ENCODE data around the gene DMD. TPM values are rescaled to one million over a fixed set of nuclear protein-coding genes. Genes with fewer than 3 reads are reported as not detected.

DMD gene
- total RNA-seq, 1 experiment from 2014 or later: 2.2 TPM

- H3K9me3 ChIP-seq (ENCODE audit: control insufficient read depth, insufficient read depth, low read depth, low read length): no peaks in the 10 kb centered on the region
- CTCF ChIA-PET: no interaction called here
- no peak for DNase-seq (ENCODE audit: low read depth, low spot score)
- H3K4me1 ChIP-seq (ENCODE audit: control insufficient read depth, insufficient read depth, low read length): no peaks in the 10 kb centered on the region
- POLR2A ChIA-PET: no interaction called here
- BruUV-seq (replicated peaks): no TSS peak
- H3K27ac ChIP-seq (ENCODE audit: low read length): no peak overlapping the region
- H3K27me3 ChIP-seq (ENCODE audit: control insufficient read depth, insufficient read depth, low read length): no peaks in the 10 kb centered on the region
- no peak overlapping the region for H3K4me3 ChIP-seq (ENCODE audit: low read depth in 2 of 2, low read length in 2 of 2)
- in situ Hi-C loops (cut with HindIII; ENCODE audit: low pct_unique_long_range_greater_than_20kb, low sequenced_read_pairs): no loop called here
- TF ChIP-seq POLR2AphosphoS5 (IDR thresholded peaks at IDR 0.05; ENCODE audit: low read depth, low read length) (no peak), REST (IDR thresholded peaks at IDR 0.05; ENCODE audit: insufficient read depth in 1 of 2, low read depth in 2 of 2, low read length in 1 of 2) (no peak), SIN3A (IDR thresholded peaks at IDR 0.05; ENCODE audit: borderline replicate concordance, insufficient read depth, low read depth, low read length) (no peak), TCF7L2 (IDR thresholded peaks at IDR 0.05; ENCODE audit: low read depth, low read length) (no peak)
- TF ChIP-seq, protein P1, sequence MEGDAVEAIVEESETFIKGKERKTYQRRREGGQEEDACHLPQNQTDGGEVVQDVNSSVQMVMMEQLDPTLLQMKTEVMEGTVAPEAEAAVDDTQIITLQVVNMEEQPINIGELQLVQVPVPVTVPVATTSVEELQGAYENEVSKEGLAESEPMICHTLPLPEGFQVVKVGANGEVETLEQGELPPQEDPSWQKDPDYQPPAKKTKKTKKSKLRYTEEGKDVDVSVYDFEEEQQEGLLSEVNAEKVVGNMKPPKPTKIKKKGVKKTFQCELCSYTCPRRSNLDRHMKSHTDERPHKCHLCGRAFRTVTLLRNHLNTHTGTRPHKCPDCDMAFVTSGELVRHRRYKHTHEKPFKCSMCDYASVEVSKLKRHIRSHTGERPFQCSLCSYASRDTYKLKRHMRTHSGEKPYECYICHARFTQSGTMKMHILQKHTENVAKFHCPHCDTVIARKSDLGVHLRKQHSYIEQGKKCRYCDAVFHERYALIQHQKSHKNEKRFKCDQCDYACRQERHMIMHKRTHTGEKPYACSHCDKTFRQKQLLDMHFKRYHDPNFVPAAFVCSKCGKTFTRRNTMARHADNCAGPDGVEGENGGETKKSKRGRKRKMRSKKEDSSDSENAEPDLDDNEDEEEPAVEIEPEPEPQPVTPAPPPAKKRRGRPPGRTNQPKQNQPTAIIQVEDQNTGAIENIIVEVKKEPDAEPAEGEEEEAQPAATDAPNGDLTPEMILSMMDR (IDR thresholded peaks at IDR 0.05): no peak
- no peak for ATAC-seq
- no peaks in the 10 kb centered on the region for H3K36me3 ChIP-seq (ENCODE audit: control insufficient read depth, insufficient read depth, low read length)
- intact Hi-C loops (cut with micrococcal nuclease; ENCODE audit: unreplicated experiment): no loop called here
Observed at GRCh38 chrX:31115398-31115797, 2096.0 kb downstream of the DMD start.

DNA sequence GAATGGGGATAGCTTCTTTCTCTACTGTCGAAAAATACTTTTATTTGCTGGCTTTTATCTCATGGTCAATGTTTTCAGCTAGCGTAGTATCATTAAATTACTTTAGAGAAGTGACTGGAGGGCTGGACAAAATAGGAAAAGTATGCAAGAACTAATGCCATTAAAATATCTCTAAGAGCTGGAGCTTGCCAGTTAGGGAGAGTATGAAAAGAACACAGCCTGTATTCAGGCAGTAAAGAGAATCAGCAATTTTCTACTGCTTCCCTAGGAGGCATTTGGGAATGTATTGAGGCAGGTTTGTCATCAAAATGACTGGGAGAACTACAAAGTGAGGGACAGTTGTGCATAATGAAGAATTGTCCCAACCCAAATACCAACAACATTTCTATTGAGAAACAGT lies 2096.5 kb downstream of the DMD start:
- ChIA-PET CTCF (no interaction called here), POLR2A (no interaction called here)
- no peaks in the 10 kb centered on the region for H3K36me3 ChIP-seq (ENCODE audit: control insufficient read depth, insufficient read depth, low read length)
- TF ChIP-seq REST (IDR thresholded peaks at IDR 0.05; ENCODE audit: insufficient read depth in 1 of 2, low read depth in 2 of 2, low read length in 1 of 2): no peak
- TF ChIP-seq TCF7L2 (IDR thresholded peaks at IDR 0.05; ENCODE audit: low read depth, low read length): no peak
- TF ChIP-seq, protein P1 (IDR thresholded peaks at IDR 0.05): no peak
- no TSS peak for BruUV-seq (replicated peaks)
- no peaks in the 10 kb centered on the region for H3K4me1 ChIP-seq (ENCODE audit: control insufficient read depth, insufficient read depth, low read length)
- H3K27me3 ChIP-seq (ENCODE audit: control insufficient read depth, insufficient read depth, low read length): no peaks in the 10 kb centered on the region
- DNase-seq (ENCODE audit: low read depth, low spot score) (no peak), ATAC-seq (no peak)
- H3K9me3 ChIP-seq (ENCODE audit: control insufficient read depth, insufficient read depth, low read depth, low read length): no peaks in the 10 kb centered on the region
- in situ Hi-C loops (cut with HindIII; ENCODE audit: low pct_unique_long_range_greater_than_20kb, low sequenced_read_pairs) (no loop called here), intact Hi-C loops (cut with micrococcal nuclease; ENCODE audit: unreplicated experiment) (no loop called here)
- no peak overlapping the region for H3K27ac ChIP-seq (ENCODE audit: low read length)
- H3K4me3 ChIP-seq (ENCODE audit: low read depth in 2 of 2, low read length in 2 of 2): no peak overlapping the region

Data from Panc1 (cell line).